ENCODE data around the gene MBNL3. TPM values are rescaled to one million over a fixed set of nuclear protein-coding genes. Genes with fewer than 3 reads are reported as not detected.

MBNL3 gene
- total RNA-seq, 2 donors from 2014 or later, result 3.5 to 8.1 TPM

DNA sequence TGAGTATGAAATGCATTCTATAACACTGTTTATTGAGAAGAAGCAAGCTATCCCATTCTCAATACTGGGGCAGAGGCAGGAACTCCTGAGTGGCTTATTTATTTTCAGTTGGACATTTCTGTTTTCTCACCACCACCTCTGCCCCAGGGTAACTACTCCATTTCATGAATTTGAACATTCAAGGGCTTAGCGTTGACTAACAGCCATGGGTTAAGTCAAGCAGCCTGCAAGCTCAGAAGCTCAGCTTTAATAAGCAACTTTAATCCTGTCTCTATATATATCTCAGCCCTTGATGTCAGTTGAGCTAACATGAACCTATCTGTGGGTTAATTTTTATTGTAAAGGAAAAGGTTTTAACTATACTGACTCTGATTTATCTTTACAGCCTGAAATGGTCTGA lies 93.8 kb downstream of the MBNL3 start:
- DNase-seq (ENCODE audit: low spot score) (no peak), ATAC-seq (ENCODE audit: insufficient number of reproducible peaks, low FRiP score, low read depth) (no peak)
- Histone ChIP-seq H3K4me1 (ENCODE audit: control insufficient read depth in 1 of 2, low read depth in 2 of 2) (no peaks in the 10 kb centered on the region), H3K36me3 (no peaks in the 10 kb centered on the region), H3K27ac (no peak overlapping the region), H3K9me3 (no peaks in the 10 kb centered on the region), H3K27me3 (replicated peaks; ENCODE audit: insufficient read depth) (no peaks in the 10 kb centered on the region), H3K4me3 (no peak overlapping the region)
- TF ChIP-seq, protein P1, sequence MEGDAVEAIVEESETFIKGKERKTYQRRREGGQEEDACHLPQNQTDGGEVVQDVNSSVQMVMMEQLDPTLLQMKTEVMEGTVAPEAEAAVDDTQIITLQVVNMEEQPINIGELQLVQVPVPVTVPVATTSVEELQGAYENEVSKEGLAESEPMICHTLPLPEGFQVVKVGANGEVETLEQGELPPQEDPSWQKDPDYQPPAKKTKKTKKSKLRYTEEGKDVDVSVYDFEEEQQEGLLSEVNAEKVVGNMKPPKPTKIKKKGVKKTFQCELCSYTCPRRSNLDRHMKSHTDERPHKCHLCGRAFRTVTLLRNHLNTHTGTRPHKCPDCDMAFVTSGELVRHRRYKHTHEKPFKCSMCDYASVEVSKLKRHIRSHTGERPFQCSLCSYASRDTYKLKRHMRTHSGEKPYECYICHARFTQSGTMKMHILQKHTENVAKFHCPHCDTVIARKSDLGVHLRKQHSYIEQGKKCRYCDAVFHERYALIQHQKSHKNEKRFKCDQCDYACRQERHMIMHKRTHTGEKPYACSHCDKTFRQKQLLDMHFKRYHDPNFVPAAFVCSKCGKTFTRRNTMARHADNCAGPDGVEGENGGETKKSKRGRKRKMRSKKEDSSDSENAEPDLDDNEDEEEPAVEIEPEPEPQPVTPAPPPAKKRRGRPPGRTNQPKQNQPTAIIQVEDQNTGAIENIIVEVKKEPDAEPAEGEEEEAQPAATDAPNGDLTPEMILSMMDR (IDR thresholded peaks at IDR 0.05), result no peak

DNA sequence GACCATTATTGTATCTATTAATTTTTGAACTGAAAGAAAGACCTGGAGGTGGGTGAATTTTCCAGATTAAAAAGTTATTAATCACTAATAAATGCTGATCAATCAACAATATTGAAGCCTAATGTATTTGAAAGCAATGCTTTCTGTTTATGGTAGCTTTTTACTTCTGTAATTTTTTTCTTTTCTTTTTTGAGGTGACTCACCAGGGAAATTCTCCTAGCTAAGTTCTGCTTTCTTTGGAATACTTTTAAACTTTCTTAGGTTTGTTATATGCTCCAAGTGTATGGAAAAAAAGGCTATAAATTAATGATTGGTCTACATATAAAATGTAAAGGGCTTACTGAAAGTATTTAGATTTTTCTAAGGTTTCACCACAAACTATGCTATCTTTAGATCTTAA lies 94.2 kb downstream of the MBNL3 start:
- DNase-seq (ENCODE audit: low spot score), result no peak
- Histone ChIP-seq H3K27me3 (replicated peaks; ENCODE audit: insufficient read depth) (no peaks in the 10 kb centered on the region), H3K4me3 (no peak overlapping the region), H3K27ac (no peak overlapping the region), H3K9me3 (no peaks in the 10 kb centered on the region), H3K4me1 (ENCODE audit: control insufficient read depth in 1 of 2, low read depth in 2 of 2) (no peaks in the 10 kb centered on the region), H3K36me3 (no peaks in the 10 kb centered on the region)
- TF ChIP-seq, protein P1 (IDR thresholded peaks at IDR 0.05), result no peak
- ATAC-seq (ENCODE audit: insufficient number of reproducible peaks, low FRiP score, low read depth), result no peak

DNA sequence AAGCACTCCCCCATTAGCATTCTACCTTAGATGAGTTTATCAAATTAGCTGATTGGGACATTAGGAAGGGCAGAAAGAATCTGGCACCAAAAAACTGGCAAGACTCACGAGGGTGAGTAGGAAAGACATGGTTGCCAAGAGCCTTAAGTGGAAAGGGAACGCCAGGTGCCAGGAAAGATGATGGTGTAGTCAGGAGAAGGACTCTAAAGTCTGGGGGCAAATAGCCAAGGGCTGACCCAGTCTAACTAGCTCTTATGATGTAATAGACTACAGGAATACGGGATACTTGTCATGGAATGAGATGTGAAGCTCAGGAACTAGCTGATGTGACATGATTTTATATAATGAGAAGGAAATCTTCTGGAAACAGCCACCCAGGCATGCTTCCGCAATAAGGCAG lies 94.8 kb downstream of the MBNL3 start:
- Histone ChIP-seq H3K27ac (no peak overlapping the region), H3K9me3 (no peaks in the 10 kb centered on the region), H3K4me3 (no peak overlapping the region), H3K4me1 (ENCODE audit: control insufficient read depth in 1 of 2, low read depth in 2 of 2) (no peaks in the 10 kb centered on the region), H3K27me3 (replicated peaks; ENCODE audit: insufficient read depth) (no peaks in the 10 kb centered on the region), H3K36me3 (no peaks in the 10 kb centered on the region)
- no peak for DNase-seq (ENCODE audit: low spot score)
- no peak for ATAC-seq (ENCODE audit: insufficient number of reproducible peaks, low FRiP score, low read depth)
- TF ChIP-seq, protein P1 (IDR thresholded peaks at IDR 0.05), result no peak

DNA sequence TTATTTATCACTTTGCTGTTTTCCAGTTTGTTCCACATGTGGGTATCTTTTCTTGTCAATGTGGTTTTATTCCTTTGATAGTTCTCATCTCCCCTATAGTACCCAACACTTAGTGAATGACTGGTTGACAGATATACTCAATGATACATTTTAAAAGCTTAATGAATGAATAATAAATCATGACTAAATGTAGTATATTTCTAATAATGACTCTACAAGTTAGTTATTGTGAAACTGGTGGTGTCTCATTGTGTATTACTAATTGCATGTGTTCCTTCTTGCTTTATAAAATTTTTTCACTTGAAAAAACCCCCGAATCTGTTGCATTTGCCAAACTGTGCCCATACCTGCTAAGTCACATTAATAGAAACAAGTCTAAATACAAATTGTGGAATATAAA lies 95.4 kb downstream of the MBNL3 start:
- Histone ChIP-seq H3K27me3 (replicated peaks; ENCODE audit: insufficient read depth) (no peaks in the 10 kb centered on the region), H3K4me1 (ENCODE audit: control insufficient read depth in 1 of 2, low read depth in 2 of 2) (no peaks in the 10 kb centered on the region), H3K9me3 (no peaks in the 10 kb centered on the region), H3K27ac (no peak overlapping the region), H3K4me3 (no peak overlapping the region), H3K36me3 (no peaks in the 10 kb centered on the region)
- TF ChIP-seq, protein P1 (IDR thresholded peaks at IDR 0.05), result no peak
- DNase-seq (ENCODE audit: low spot score) (no peak), ATAC-seq (ENCODE audit: insufficient number of reproducible peaks, low FRiP score, low read depth) (no peak)

DNA sequence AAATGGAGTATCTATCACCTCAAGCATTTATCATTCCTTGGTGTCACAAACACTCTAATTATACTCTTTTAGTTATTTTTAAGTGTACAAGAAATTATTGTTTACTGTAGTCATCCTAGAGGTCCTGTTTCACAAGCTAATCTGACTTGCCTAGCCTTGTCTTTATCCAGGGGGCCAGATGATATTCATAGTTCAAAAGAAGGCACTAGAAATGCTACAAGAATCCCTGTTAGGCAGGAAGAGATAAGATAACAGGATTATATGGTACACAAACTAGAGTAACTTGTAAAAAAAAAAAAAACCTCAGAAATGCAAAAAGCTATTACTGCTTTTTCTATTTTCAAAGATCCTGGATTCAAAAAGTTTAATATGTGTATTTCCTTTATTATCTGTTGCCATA lies 95.8 kb downstream of the MBNL3 start:
- DNase-seq (ENCODE audit: low spot score) (no peak), ATAC-seq (ENCODE audit: insufficient number of reproducible peaks, low FRiP score, low read depth) (no peak)
- H3K27ac ChIP-seq, result no peak overlapping the region
- TF ChIP-seq, protein P1 (IDR thresholded peaks at IDR 0.05), result no peak
- H3K36me3 ChIP-seq, result no peaks in the 10 kb centered on the region
- H3K4me3 ChIP-seq, result no peak overlapping the region
- no peaks in the 10 kb centered on the region for H3K27me3 ChIP-seq (replicated peaks; ENCODE audit: insufficient read depth)
- H3K4me1 ChIP-seq (ENCODE audit: control insufficient read depth in 1 of 2, low read depth in 2 of 2), result no peaks in the 10 kb centered on the region
- H3K9me3 ChIP-seq, result no peaks in the 10 kb centered on the region

Data from thoracic aorta (tissue), 2 donors.